IPS DF 19.7 (cell line): ENCODE results near the gene IFI27.
"Not testable (repeated sequence)": the region's sequence is repeated elsewhere in the genome, so short reads cannot be mapped to it uniquely, and the experiment has no call there.

Source experiments
- DNase-seq: peaks from one replicate; pipeline ENCODE4 v3.0.0-alpha.2; 2013; ENCODE audit warnings: low read depth, low spot score

The IFI27 gene

DNA sequence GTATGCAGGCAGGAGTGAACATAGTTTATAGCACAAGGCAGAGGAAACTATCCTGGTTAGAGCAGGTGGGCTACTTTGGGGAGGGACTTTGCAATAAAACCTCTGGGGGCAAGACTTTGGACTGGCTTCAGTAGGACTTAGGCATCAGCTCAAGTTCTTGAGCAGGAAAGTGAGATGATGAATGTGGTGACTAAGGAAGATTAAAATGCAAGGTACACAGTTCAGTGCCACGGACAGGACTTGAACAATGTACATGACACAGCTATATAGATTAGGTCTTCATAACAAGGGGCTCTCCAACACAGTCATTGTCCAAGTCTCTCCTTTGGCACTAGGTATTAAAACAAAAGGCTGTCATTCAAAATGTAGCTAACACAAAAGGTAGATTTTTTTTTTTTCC lies 42.1 kb downstream of the IFI27 start:
- DNase-seq: no peak

DNA sequence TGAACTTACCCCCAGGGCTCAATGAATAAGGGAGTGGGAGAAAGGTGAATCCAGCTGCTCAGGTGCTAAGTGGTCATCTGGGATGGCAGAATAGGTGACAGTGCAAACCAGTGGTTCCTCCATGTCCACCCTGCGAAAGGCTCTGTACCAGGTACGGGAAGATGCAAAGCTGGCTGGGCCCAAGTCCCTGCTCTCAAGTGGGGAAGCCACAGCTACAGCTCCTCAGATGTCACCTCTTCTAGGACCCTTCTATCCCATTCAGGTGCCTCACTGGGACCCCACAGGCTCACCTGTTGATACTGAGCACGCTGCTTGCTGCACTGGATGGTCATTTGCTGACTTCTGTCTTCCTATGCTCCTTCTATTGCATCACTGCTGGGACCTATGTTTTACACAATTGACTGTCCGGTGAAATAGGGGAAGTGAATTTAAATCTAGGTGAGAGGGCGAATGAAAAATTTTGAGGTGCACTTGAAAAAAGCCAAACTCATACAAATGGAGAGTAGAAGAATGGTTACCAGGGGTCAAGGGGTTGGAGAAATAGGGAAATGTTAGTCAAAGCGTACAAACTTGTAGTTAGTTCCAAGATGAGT lies 43.3 kb downstream of the IFI27 start:
- no peak for DNase-seq

DNA sequence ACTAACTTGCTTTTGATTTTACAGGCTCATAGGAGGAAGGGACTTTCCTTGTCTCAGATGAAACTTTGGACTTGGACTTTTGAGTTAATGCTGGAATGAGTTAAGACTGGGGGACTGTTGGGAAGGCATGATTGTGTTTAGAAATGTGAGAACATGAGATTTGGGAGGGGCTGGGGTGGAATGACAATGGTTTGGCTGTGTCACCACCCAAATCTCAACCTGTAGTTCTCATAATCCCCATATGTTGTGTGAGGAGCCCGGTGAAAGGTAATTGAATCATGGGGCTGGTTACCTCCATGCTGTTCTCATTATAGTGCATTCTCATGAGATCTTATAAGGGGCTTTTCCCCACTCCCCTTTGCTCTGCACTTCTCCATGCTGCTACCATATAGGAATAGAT lies 45.6 kb downstream of the IFI27 start:
- DNase-seq: not testable (repeated sequence)

DNA sequence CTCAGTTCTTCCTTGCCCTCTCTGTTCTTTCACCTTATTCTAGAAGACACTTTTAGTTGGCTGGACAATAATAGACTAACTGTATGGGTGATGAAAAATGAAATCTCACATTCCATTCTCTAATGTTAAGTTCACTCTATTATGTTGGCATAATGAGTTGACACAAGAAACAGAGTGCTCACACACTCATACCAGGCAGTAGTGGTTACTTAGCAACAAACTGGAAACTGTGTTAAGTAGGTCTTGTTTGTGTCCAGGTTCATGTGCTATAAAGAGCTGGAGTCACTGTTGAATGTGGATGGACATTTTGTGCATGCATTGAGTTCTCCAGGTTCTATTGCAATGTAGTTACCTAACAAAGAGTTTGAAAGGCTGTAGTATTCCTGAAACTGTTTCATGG lies 46.7 kb downstream of the IFI27 start:
- DNase-seq: no peak

DNA sequence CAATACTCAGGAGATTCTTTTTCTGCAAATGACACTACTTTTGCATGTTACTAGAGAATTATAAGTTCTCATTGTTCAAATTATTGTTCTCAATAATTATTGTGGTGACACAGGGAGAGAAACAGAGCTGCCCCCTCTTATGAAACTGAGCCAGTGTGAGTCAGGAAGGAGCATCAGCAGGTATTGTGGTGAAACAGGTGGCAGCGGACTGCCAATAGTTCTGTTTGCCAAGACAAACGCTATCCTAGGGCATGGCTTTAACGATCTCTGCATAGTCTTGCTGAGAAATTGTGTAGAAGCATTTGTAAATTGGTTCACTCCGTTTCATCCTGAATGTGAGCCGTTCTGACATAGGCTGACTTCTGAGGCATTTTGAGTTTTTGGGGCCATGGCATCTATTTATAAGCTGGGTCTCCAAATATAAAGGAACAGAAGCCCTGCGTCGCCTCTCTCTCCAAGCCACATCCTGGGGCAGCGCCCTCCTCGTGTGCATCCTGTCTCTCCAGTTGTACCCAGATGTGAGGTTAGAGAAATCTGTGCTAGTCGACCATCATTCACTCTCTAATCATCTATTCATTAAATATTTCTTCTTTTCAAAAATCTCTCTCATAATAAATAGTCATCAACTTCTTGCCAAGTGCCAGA lies 47.8 kb downstream of the IFI27 start:
- DNase-seq: no peak

DNA sequence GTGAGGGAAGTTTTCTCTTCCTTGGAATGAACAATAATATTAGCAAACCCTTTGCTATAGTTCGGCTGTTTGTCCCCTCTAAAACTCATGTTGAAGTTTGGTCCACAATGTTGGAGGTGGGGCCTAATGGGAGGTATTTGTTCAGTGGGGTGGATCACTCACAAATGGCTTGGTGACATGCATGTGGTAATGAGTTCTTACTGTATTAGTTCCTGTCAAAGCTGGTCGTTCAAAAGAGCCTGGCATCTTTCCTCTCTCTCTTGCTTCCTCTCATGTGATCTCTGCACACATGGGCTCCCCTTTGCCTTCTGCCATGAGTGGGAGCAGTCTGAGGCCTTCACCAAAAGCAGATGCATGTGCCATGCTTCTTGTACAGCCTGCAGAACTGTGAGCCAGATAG lies 50.5 kb downstream of the IFI27 start:
- DNase-seq: no peak

DNA sequence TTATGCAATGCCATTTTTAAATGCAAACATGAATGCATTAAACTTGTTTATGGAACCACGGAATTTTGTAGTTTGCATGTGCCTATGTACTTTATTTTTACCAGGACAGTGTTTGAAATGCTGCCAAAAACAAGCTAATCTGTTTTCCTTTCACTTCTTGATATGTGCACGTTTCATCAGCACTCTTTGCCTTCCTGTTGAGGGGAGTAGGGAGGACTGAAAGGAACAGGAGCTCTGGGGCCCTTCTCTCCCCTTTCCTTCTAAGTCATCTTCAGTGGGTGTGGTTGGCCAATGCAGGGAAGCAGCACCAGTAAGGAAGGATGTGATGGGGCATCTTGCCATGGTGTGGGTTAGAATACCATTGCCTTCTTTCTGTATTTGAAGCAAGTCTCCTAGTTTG lies 51.4 kb downstream of the IFI27 start:
- no peak for DNase-seq

DNA sequence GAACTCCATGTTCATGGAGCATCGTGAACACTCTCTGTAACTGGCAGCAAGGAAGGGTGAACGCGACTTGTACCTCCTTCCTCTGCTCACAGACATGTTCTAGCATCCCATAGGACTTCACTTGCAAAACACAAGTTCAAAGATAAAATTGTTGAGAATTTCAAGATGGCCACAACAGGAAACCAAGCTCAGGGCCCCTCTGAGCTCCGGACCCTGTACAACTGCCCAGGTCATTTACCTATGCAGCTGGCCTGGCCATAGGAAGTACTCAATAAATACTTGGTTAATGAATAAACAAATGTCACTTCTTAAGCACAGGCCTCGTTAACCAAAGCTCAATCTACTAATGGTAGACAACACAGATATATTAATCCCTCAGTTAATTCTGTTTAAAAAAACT lies 51.9 kb downstream of the IFI27 start:
- no peak for DNase-seq

DNA sequence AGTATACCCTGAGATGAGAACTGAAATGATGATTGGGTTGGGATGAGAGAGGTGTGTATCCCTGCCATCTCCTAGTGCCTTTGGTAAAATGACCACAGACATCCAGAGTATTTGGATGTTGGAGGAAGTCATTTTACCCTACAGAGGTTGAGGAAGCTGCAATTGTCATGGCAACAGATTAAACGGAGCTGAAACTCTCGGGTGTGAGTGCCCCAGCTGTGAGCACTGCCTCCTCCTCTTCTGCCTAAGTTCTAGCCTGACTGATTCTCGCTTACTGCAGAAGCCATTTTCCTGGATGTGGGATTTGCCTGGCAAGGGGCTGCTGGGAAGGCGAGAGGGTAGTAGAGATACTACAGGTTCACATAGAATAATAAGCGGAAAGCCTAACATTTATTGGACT lies 53.3 kb downstream of the IFI27 start:
- no peak for DNase-seq

DNA sequence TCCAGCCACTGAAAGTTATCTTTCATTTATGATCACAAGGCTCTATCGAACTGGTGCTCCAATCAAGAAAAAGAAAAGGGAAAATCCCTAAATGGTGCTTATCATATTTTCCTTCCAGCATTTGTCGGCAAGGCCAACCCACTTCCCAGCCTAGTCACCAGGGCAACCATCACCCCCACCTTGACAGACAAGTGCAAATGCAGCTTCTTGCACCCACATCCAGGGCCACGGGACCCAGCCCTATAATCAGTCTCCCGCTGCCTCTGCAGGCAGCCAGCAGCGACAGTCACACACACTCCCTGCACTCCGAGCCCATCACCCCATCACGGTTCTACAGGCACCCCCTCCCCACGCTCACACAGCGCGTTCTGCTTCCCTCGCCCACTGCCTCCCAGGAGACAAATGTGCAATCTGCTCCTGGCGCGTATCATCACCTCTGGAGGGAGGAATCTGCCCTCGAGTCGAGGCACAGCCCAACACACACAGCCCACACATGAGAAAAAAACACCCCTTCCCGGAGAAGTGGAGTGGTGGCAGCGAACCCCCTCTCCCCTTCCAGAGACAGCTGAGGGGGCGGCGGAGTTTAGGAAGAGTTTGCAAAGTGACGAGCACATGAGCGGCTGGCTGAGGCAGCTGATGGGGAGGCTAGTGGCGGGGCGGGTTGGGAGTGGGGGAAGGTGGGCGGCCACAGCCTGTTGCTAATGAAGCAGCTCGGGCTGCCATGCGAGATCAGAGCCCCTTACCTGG lies 54.3 kb downstream of the IFI27 start:
- DNase-seq: no peak

DNA sequence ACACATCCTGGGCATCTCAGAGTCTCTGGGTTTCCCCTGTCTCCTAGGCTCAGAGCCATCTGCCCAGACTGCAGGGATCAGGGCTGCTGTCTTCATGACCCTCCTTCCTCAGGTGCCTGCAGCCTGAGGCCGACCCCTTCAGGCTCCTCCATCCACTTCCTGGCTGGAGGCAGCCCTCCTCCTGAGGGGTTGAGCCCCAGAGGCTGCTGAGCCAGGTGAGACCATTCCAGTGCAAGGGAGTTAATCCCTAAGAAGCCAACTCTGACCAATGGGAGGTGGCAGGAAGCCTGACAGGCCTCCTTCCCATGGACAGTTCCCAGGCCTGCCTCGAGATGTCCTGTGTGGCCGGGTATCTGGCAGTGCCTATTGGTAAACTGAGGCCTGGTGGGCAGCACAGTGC lies 55.2 kb downstream of the IFI27 start:
- DNase-seq: no peak
